NCI-H524 (cell line): ENCODE data around the gene WFDC12.

Experiments used
- DNase-seq, 2 experiments: peaks; one replicate each; lab custom pipeline; 2025; lab: John Stamatoyannopoulos, UW

Gene WFDC12

GRCh38 chr20:45091366-45091765 is 32.9 kb downstream of the WFDC12 start:
- DNase-seq = peak in 1 of 2 experiments; percentile 72

- no peak for DNase-seq
These were observed 33.8 kb downstream of the WFDC12 start for GRCh38 chr20:45090481-45090880.

- DNase-seq = no peak
These were observed 36.0 kb downstream of the WFDC12 start for GRCh38 chr20:45088247-45088646.

- no peak for DNase-seq
These were observed 36.5 kb downstream of the WFDC12 start for GRCh38 chr20:45087814-45088213.

GRCh38 chr20:45087097-45087790 is 37.0 kb downstream of the WFDC12 start:
- no peak for DNase-seq

GRCh38 chr20:45085867-45086266 is 38.4 kb downstream of the WFDC12 start:
- DNase-seq = no peak

- no peak for DNase-seq
These were observed 39.0 kb downstream of the WFDC12 start for GRCh38 chr20:45085289-45085688.

GRCh38 chr20:45083127-45083526 is 41.1 kb downstream of the WFDC12 start:
- no peak for DNase-seq

- DNase-seq = no peak
These were observed 41.8 kb downstream of the WFDC12 start for GRCh38 chr20:45082468-45082867.

GRCh38 chr20:45080867-45081624 is 43.2 kb downstream of the WFDC12 start:
- peak; percentile 8 to 44 for DNase-seq

GRCh38 chr20:45077559-45077958 is 46.7 kb downstream of the WFDC12 start:
- no peak for DNase-seq
